Colonic mucosa (tissue), 4 donors: Measurements from ENCODE around the gene TNFRSF1B. TPM values are rescaled to one million over a fixed set of nuclear protein-coding genes. Genes with fewer than 3 reads are reported as not detected.
A peak's percentile ranks its signal among the peaks of the same experiment; 100 is the strongest.

Source experiments
- DNase-seq: peaks from one replicate; pipeline ENCODE4 v3.0.0-alpha.2; 2020
- H3K27ac ChIP-seq: fragments of 200-600 bp; one replicate; pipeline ENCODE4 v1.8.0; 2021
- H3K27me3 ChIP-seq: fragments of 200-600 bp; one replicate; pipeline ENCODE4 v1.8.0; 2021
- H3K36me3 ChIP-seq: fragments of 200-600 bp; one replicate; pipeline ENCODE4 v1.8.0; 2021
- H3K4me1 ChIP-seq: fragments of 200-600 bp; one replicate; pipeline ENCODE4 v1.8.0; 2021; ENCODE audit warnings: mild to moderate bottlenecking
- H3K4me3 ChIP-seq: fragments of 200-600 bp; one replicate; pipeline ENCODE4 v1.8.0; 2021
- H3K9ac ChIP-seq, 2 donors: one replicate each; pipeline ENCODE4 v1.7.0; 2013; ENCODE audit warnings: control low read depth in 2 of 2, low read depth in 2 of 2, low read length in 2 of 2
- H3K9me3 ChIP-seq: fragments of 200-600 bp; one replicate; pipeline ENCODE4 v1.8.0; 2021
- CTCF ChIP-seq: fragments of 200-600 bp; IDR thresholded peaks from one replicate; pipeline ENCODE4 v1.8.0; 2022; ENCODE audit warnings: antibody characterized with exemption, mild to moderate bottlenecking
- intact Hi-C: fragments of 100-400 bp; cut with DNase I; formaldehyde crosslinking; loops from one replicate; pipeline ENCODE4 v1.14.1; 2022
- total RNA-seq, 2 donors: library from RNA; stranded (reverse); fragmentation: NEBNext Ultra II Directional in 1 of 2; extraction: Animal tissue kit (Norgen Biotek cat#: 25700) in 1 of 2; gene quantifications; one replicate each; pipeline ENCODE4 v1.2.1, GENCODE V29; 2021
- donor health status: healthy.
- donor health status: DM: no; HTN: no; CAD: no.
- donor health status: DM: no; HTN: no; CAD: no.

Gene TNFRSF1B
- total RNA-seq, 2 donors from 2014 or later = 27.2 to 28.1 TPM

GRCh38 chr1:12168451-12169160 lies 1.8 kb downstream of the TNFRSF1B start:
- Histone ChIP-seq H3K36me3 (no peaks in the 10 kb centered on the region), H3K27me3 (no peaks in the 10 kb centered on the region), H3K9ac (peak overlapping the region; percentile 68 to 69), H3K4me1 (no peaks in the 10 kb centered on the region), H3K27ac (peak overlapping the region; percentile 77), H3K9me3 (no peaks in the 10 kb centered on the region), H3K4me3 (peak overlapping the region; percentile 76)
- DNase-seq = no peak
- intact Hi-C loops = no loop called here
- TF ChIP-seq CTCF = no peak

GRCh38 chr1:12169442-12170135 lies 2.8 kb downstream of the TNFRSF1B start:
- Histone ChIP-seq H3K4me3 (peak overlapping the region; percentile 76), H3K4me1 (no peaks in the 10 kb centered on the region), H3K9me3 (no peaks in the 10 kb centered on the region), H3K27me3 (no peaks in the 10 kb centered on the region), H3K27ac (peak overlapping the region; percentile 1), H3K9ac (no peak overlapping the region), H3K36me3 (no peaks in the 10 kb centered on the region)
- intact Hi-C loops = no loop called here
- no peak for DNase-seq
- TF ChIP-seq CTCF = no peak

GRCh38 chr1:12170263-12170671 lies 3.5 kb downstream of the TNFRSF1B start:
- intact Hi-C loops = no loop called here
- Histone ChIP-seq H3K4me1 (no peaks in the 10 kb centered on the region), H3K9ac (no peak overlapping the region), H3K9me3 (no peaks in the 10 kb centered on the region), H3K27me3 (no peaks in the 10 kb centered on the region), H3K27ac (peak overlapping the region; percentile 1), H3K36me3 (no peaks in the 10 kb centered on the region), H3K4me3 (no peak overlapping the region)
- DNase-seq = no peak
- no peak for TF ChIP-seq CTCF

GRCh38 chr1:12171206-12172041 lies 4.6 kb downstream of the TNFRSF1B start:
- Histone ChIP-seq H3K27ac (peak overlapping the region; percentile 53), H3K27me3 (no peaks in the 10 kb centered on the region), H3K9ac (peak overlapping the region; percentile 28 to 30), H3K9me3 (no peaks in the 10 kb centered on the region), H3K4me3 (no peak overlapping the region), H3K4me1 (no peaks in the 10 kb centered on the region), H3K36me3 (no peaks in the 10 kb centered on the region)
- TF ChIP-seq CTCF = no peak
- intact Hi-C loops = no loop called here
- DNase-seq = no peak

GRCh38 chr1:12172042-12172851 lies 5.5 kb downstream of the TNFRSF1B start:
- Histone ChIP-seq H3K27ac (peak overlapping the region; percentile 53), H3K27me3 (no peaks in the 10 kb centered on the region), H3K36me3 (no peaks in the 10 kb centered on the region), H3K9ac (peak overlapping the region; percentile 28 to 30), H3K4me1 (no peaks in the 10 kb centered on the region), H3K4me3 (no peak overlapping the region), H3K9me3 (no peaks in the 10 kb centered on the region)
- intact Hi-C loops = no loop called here
- no peak for TF ChIP-seq CTCF
- DNase-seq = no peak
